ENCODE results near the gene ACTR3. TPM values are rescaled to one million over a fixed set of nuclear protein-coding genes. Genes with fewer than 3 reads are reported as not detected.

The ACTR3 gene
- total and polyA plus RNA-seq, 2 of the 8 experiments (the other 6 are each of a cell fraction or from before 2014, with no cell fraction given): 51.7 to 184 TPM

- no peak for TF ChIP-seq CBX8 (IDR thresholded peaks at IDR 0.05; ENCODE audit: borderline replicate concordance, low read depth, low read length)
- no peak for TF ChIP-seq RBBP5 (IDR thresholded peaks at IDR 0.05; ENCODE audit: borderline replicate concordance, low read depth, low read length)
- TF ChIP-seq CTBP2 (IDR thresholded peaks at IDR 0.05; ENCODE audit: borderline replicate concordance, insufficient read depth, insufficient read length, low read length): no peak
- TF ChIP-seq HDAC6 (IDR thresholded peaks at IDR 0.05; ENCODE audit: low read depth, low read length): no peak
- no peak for TF ChIP-seq ZNF274 (IDR thresholded peaks at IDR 0.05; ENCODE audit: borderline replicate concordance, extremely low read depth, low read length)
- TF ChIP-seq KDM5A (IDR thresholded peaks at IDR 0.05; ENCODE audit: low read length): no peak
- TF ChIP-seq, protein P1, sequence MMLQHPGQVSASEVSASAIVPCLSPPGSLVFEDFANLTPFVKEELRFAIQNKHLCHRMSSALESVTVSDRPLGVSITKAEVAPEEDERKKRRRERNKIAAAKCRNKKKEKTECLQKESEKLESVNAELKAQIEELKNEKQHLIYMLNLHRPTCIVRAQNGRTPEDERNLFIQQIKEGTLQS (IDR thresholded peaks at IDR 0.05; ENCODE audit: insufficient read depth, low read depth, low read length): peak; percentile 60; the same call in 1 of the 2 replicates
- TF ChIP-seq CHD1 (IDR thresholded peaks at IDR 0.05; ENCODE audit: low read depth, low read length): no peak
- TF ChIP-seq EGR1 (IDR thresholded peaks at IDR 0.05; ENCODE audit: borderline replicate concordance, low read depth, low read length): peak; percentile 74; the same call in 1 of the 2 replicates
- no peak for TF ChIP-seq SP2 (IDR thresholded peaks at IDR 0.05; ENCODE audit: low read length)
- TF ChIP-seq JUND (IDR thresholded peaks at IDR 0.05; ENCODE audit: low read length): peak; percentile 20; the same call in 1 of the 2 replicates
- no peak for TF ChIP-seq EP300 (IDR thresholded peaks at IDR 0.05; ENCODE audit: borderline replicate concordance in 1 of 2, low read depth in 2 of 2, low read length in 2 of 2)
- TF ChIP-seq GTF2F1 (IDR thresholded peaks at IDR 0.05; ENCODE audit: borderline replicate concordance, low read depth, low read length): no peak
- TF ChIP-seq, protein P2, sequence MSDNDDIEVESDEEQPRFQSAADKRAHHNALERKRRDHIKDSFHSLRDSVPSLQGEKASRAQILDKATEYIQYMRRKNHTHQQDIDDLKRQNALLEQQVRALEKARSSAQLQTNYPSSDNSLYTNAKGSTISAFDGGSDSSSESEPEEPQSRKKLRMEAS (IDR thresholded peaks at IDR 0.05): no peak
- TF ChIP-seq CEBPB (IDR thresholded peaks at IDR 0.05; ENCODE audit: low read depth, low read length): no peak
- TF ChIP-seq JUN (IDR thresholded peaks at IDR 0.05; ENCODE audit: low read depth, low read length): no peak
- no peak for TF ChIP-seq SUZ12 (IDR thresholded peaks at IDR 0.05; ENCODE audit: low read length)
- no peak for TF ChIP-seq FOSL1 (IDR thresholded peaks at IDR 0.05; ENCODE audit: insufficient read depth, low read depth, low read length)
- TF ChIP-seq BRCA1 (IDR thresholded peaks at IDR 0.05; ENCODE audit: low read depth, low read length): no peak
- no peak for TF ChIP-seq KDM1A (IDR thresholded peaks at IDR 0.05; ENCODE audit: borderline replicate concordance, low read length)
- TF ChIP-seq PHF8 (conservative IDR thresholded peaks at IDR 0.05; ENCODE audit: low read depth, low read length): no peak
- TF ChIP-seq RFX5 (IDR thresholded peaks at IDR 0.05; ENCODE audit: borderline replicate concordance, low read depth, low read length): no peak
Observed at GRCh38 chr2:113979191-113980128, 89.6 kb downstream of the ACTR3 start (continued).
